GM19239 (cell line): ENCODE data around the gene PLEKHA6.

Source experiments
- DNase-seq: peaks from one replicate; pipeline ENCODE4 v3.0.0; 2011; ENCODE audit warnings: low spot score; ENCODE audit not compliant: insufficient read length
- FAIRE-seq: peaks from 2 replicates; lab custom pipeline; 2011; peaks lifted over from hg19 to GRCh38; lab: Jason Lieb, UNC

The PLEKHA6 gene

GRCh38 chr1:204201348-204202040, 158.2 kb downstream of the PLEKHA6 start:
- FAIRE-seq = no peak
- no peak for DNase-seq

GRCh38 chr1:204199579-204199978, 160.2 kb downstream of the PLEKHA6 start:
- FAIRE-seq (no peak), DNase-seq (no peak)

GRCh38 chr1:204198348-204199340, 161.1 kb downstream of the PLEKHA6 start:
- no peak for FAIRE-seq
- DNase-seq = no peak

GRCh38 chr1:204197068-204197467, 162.7 kb downstream of the PLEKHA6 start:
- no peak for FAIRE-seq
- no peak for DNase-seq

- FAIRE-seq (no peak), DNase-seq (no peak)
Observed at GRCh38 chr1:204196068-204196795, 163.5 kb downstream of the PLEKHA6 start, which contains the start of gene KISS1. Gene KISS1 (minus strand): TSS chr1:204196491. CDS start chr1:204192876, 3,615 bp downstream.

- DNase-seq (no peak), FAIRE-seq (no peak)
Observed at GRCh38 chr1:204194771-204195170, 165.0 kb downstream of the PLEKHA6 start.

- FAIRE-seq (no peak), DNase-seq (no peak)
Observed at GRCh38 chr1:204194080-204194479, 165.6 kb downstream of the PLEKHA6 start.

GRCh38 chr1:204192589-204193352, 167.0 kb downstream of the PLEKHA6 start:
- FAIRE-seq (no peak), DNase-seq (no peak)

GRCh38 chr1:204192046-204192445, 167.7 kb downstream of the PLEKHA6 start:
- DNase-seq = no peak
- FAIRE-seq = no peak

GRCh38 chr1:204191456-204191855, 168.3 kb downstream of the PLEKHA6 start:
- FAIRE-seq (no peak), DNase-seq (no peak)

- FAIRE-seq = no peak
- DNase-seq = no peak
Observed at GRCh38 chr1:204190212-204191211, 169.2 kb downstream of the PLEKHA6 start.

- no peak for FAIRE-seq
- DNase-seq = no peak
Observed at GRCh38 chr1:204188959-204189639, 170.6 kb downstream of the PLEKHA6 start.

- no peak for FAIRE-seq
- no peak for DNase-seq
Observed at GRCh38 chr1:204186597-204186996, 173.1 kb downstream of the PLEKHA6 start.

GRCh38 chr1:204181116-204181515, 178.6 kb downstream of the PLEKHA6 start:
- DNase-seq = no peak
- FAIRE-seq = no peak

GRCh38 chr1:204180133-204180532, 179.6 kb downstream of the PLEKHA6 start:
- no peak for FAIRE-seq
- DNase-seq = no peak

GRCh38 chr1:204178487-204179281, 181.0 kb downstream of the PLEKHA6 start:
- DNase-seq (no peak), FAIRE-seq (no peak)

- FAIRE-seq = no peak
- DNase-seq = no peak
Observed at GRCh38 chr1:204177133-204177532, 182.6 kb downstream of the PLEKHA6 start.
